NCI-H1694 (cell line): Measurements from ENCODE around the gene CDYL2.
"Not testable (repeated sequence)": the region's sequence is repeated elsewhere in the genome, so short reads cannot be mapped to it uniquely, and the experiment has no call there.

Experiments
- DNase-seq: peaks from one replicate; lab custom pipeline; 2025; lab: John Stamatoyannopoulos, UW

Gene CDYL2

GRCh38 chr16:80670170-80670865 lies 134.1 kb downstream of the CDYL2 start:
- no peak for DNase-seq

- no peak for DNase-seq
Measured at GRCh38 chr16:80669673-80670072, 134.7 kb downstream of the CDYL2 start.

- DNase-seq, result no peak
Measured at GRCh38 chr16:80667925-80668324, 136.5 kb downstream of the CDYL2 start.

- DNase-seq, result no peak
Measured at GRCh38 chr16:80667251-80667560, 137.2 kb downstream of the CDYL2 start.

- no peak for DNase-seq
Measured at GRCh38 chr16:80666378-80667250, 137.8 kb downstream of the CDYL2 start.

GRCh38 chr16:80665356-80665755 lies 139.0 kb downstream of the CDYL2 start:
- no peak for DNase-seq

- no peak for DNase-seq
Measured at GRCh38 chr16:80664786-80665185, 139.6 kb downstream of the CDYL2 start.

GRCh38 chr16:80664226-80664625 lies 140.2 kb downstream of the CDYL2 start:
- no peak for DNase-seq

- no peak for DNase-seq
Measured at GRCh38 chr16:80663078-80663477, 141.3 kb downstream of the CDYL2 start.

- no peak for DNase-seq
Measured at GRCh38 chr16:80659865-80660264, 144.5 kb downstream of the CDYL2 start.

GRCh38 chr16:80656711-80657150 lies 147.7 kb downstream of the CDYL2 start:
- DNase-seq, result no peak

- DNase-seq, result no peak
Measured at GRCh38 chr16:80656161-80656560, 148.2 kb downstream of the CDYL2 start.

- DNase-seq, result no peak
Measured at GRCh38 chr16:80655751-80656150, 148.6 kb downstream of the CDYL2 start.

GRCh38 chr16:80654094-80654862 lies 150.1 kb downstream of the CDYL2 start:
- DNase-seq, result no peak

- DNase-seq, result no peak
Measured at GRCh38 chr16:80652441-80652840, 152.0 kb downstream of the CDYL2 start.

GRCh38 chr16:80650281-80650680 lies 154.1 kb downstream of the CDYL2 start:
- DNase-seq, result not testable (repeated sequence)

GRCh38 chr16:80640316-80640715 lies 164.1 kb downstream of the CDYL2 start:
- DNase-seq, result no peak

- no peak for DNase-seq
Measured at GRCh38 chr16:80639636-80640035, 164.8 kb downstream of the CDYL2 start.

GRCh38 chr16:80637621-80638020 lies 166.8 kb downstream of the CDYL2 start:
- DNase-seq, result no peak

- DNase-seq, result no peak
Measured at GRCh38 chr16:80631581-80631980, 172.8 kb downstream of the CDYL2 start.

GRCh38 chr16:80628254-80628653 lies 176.1 kb downstream of the CDYL2 start:
- no peak for DNase-seq

GRCh38 chr16:80627108-80627507 lies 177.3 kb downstream of the CDYL2 start:
- DNase-seq, result no peak

GRCh38 chr16:80623376-80623775 lies 181.0 kb downstream of the CDYL2 start:
- DNase-seq, result no peak
